ENCODE data around the gene TBC1D10B.
A peak's percentile ranks its signal among the peaks of the same experiment; 100 is the strongest.

Gene TBC1D10B

DNA sequence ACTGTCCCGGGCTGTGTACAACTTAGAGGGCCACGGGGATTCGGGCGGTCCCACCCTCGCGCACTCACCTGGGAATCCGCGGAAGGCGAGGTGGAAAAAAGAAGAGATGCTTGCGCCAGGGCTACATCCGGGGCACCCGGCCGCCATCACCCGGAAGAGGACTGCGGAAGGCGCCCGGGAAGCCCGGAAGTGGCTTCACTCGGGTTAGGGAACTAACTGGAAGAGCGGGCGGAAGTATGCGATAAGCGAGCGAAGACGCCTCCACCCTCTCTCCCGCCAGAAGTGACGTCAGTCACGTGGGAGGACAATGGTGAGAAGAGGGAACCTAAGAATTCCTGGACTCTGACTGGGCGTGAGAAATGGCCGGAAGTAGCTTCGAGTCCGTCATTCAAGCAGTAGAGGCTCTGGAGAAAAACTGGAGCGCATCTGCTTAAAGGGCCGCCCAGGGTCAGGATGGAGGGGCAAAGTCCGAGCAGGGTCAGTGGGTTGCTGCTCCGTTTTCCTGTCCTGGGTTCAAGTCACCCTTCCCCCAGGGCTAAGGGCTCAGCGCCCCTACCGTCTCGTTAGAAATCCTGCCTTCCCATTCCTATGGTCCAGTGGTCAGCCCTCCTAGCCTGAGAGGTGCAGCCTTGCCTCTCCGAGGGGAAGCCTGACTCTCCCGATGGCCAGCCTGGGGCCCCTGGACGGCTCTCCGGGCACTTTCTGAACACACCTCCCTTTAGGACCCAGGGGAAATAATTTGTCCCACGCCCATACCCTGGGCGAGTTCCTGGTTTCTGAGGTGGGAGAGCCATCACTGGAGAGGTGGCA lies 14.9 kb downstream of the TBC1D10B start, which contains the start of gene CD2BP2 (continued):
- no peak for TF ChIP-seq ZNF121 (tag by site-specific recombination; IDR thresholded peaks at IDR 0.05)
- no peak for TF ChIP-seq ZNF350 (tag by site-specific recombination; IDR thresholded peaks at IDR 0.05)
- TF ChIP-seq ZSCAN16 (tag by site-specific recombination; IDR thresholded peaks at IDR 0.05), result no peak
- TF ChIP-seq, protein P1, sequence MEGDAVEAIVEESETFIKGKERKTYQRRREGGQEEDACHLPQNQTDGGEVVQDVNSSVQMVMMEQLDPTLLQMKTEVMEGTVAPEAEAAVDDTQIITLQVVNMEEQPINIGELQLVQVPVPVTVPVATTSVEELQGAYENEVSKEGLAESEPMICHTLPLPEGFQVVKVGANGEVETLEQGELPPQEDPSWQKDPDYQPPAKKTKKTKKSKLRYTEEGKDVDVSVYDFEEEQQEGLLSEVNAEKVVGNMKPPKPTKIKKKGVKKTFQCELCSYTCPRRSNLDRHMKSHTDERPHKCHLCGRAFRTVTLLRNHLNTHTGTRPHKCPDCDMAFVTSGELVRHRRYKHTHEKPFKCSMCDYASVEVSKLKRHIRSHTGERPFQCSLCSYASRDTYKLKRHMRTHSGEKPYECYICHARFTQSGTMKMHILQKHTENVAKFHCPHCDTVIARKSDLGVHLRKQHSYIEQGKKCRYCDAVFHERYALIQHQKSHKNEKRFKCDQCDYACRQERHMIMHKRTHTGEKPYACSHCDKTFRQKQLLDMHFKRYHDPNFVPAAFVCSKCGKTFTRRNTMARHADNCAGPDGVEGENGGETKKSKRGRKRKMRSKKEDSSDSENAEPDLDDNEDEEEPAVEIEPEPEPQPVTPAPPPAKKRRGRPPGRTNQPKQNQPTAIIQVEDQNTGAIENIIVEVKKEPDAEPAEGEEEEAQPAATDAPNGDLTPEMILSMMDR (tag by site-specific recombination; IDR thresholded peaks at IDR 0.05), result peak; percentile 63
- no peak for TF ChIP-seq ZNF174 (tag by site-specific recombination; IDR thresholded peaks at IDR 0.05)
- TF ChIP-seq, protein P2, sequence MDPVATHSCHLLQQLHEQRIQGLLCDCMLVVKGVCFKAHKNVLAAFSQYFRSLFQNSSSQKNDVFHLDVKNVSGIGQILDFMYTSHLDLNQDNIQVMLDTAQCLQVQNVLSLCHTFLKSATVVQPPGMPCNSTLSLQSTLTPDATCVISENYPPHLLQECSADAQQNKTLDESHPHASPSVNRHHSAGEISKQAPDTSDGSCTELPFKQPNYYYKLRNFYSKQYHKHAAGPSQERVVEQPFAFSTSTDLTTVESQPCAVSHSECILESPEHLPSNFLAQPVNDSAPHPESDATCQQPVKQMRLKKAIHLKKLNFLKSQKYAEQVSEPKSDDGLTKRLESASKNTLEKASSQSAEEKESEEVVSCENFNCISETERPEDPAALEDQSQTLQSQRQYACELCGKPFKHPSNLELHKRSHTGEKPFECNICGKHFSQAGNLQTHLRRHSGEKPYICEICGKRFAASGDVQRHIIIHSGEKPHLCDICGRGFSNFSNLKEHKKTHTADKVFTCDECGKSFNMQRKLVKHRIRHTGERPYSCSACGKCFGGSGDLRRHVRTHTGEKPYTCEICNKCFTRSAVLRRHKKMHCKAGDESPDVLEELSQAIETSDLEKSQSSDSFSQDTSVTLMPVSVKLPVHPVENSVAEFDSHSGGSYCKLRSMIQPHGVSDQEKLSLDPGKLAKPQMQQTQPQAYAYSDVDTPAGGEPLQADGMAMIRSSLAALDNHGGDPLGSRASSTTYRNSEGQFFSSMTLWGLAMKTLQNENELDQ (tag by site-specific recombination; IDR thresholded peaks at IDR 0.05; ENCODE audit: low read depth), result no peak
- no peak for TF ChIP-seq ZNF548 (tag by site-specific recombination; IDR thresholded peaks at IDR 0.05)
- TF ChIP-seq, protein P3, sequence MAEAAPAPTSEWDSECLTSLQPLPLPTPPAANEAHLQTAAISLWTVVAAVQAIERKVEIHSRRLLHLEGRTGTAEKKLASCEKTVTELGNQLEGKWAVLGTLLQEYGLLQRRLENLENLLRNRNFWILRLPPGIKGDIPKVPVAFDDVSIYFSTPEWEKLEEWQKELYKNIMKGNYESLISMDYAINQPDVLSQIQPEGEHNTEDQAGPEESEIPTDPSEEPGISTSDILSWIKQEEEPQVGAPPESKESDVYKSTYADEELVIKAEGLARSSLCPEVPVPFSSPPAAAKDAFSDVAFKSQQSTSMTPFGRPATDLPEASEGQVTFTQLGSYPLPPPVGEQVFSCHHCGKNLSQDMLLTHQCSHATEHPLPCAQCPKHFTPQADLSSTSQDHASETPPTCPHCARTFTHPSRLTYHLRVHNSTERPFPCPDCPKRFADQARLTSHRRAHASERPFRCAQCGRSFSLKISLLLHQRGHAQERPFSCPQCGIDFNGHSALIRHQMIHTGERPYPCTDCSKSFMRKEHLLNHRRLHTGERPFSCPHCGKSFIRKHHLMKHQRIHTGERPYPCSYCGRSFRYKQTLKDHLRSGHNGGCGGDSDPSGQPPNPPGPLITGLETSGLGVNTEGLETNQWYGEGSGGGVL (tag by site-specific recombination; IDR thresholded peaks at IDR 0.05), result no peak; the same call in none of the 2 replicates
- TF ChIP-seq, protein P4, sequence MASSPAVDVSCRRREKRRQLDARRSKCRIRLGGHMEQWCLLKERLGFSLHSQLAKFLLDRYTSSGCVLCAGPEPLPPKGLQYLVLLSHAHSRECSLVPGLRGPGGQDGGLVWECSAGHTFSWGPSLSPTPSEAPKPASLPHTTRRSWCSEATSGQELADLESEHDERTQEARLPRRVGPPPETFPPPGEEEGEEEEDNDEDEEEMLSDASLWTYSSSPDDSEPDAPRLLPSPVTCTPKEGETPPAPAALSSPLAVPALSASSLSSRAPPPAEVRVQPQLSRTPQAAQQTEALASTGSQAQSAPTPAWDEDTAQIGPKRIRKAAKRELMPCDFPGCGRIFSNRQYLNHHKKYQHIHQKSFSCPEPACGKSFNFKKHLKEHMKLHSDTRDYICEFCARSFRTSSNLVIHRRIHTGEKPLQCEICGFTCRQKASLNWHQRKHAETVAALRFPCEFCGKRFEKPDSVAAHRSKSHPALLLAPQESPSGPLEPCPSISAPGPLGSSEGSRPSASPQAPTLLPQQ (tag by site-specific recombination; IDR thresholded peaks at IDR 0.05), result peak; percentile 70
- no peak for TF ChIP-seq ZNF157 (tag by site-specific recombination; IDR thresholded peaks at IDR 0.05)
- no peak for TF ChIP-seq ZNF529 (tag by site-specific recombination; IDR thresholded peaks at IDR 0.05; ENCODE audit: insufficient replicate concordance)
- no peak for TF ChIP-seq RBAK (tag by site-specific recombination; IDR thresholded peaks at IDR 0.05)
- TF ChIP-seq MZF1 (tag by site-specific recombination; IDR thresholded peaks at IDR 0.05; ENCODE audit: borderline replicate concordance), result no peak
- TF ChIP-seq ZNF426 (tag by site-specific recombination; IDR thresholded peaks at IDR 0.05), result no peak
- TF ChIP-seq ZNF366 (tag by site-specific recombination; conservative IDR thresholded peaks at IDR 0.05), result peak; percentile 83
- TF ChIP-seq ZNF24 (tag by site-specific recombination; IDR thresholded peaks at IDR 0.05), result peak; percentile 93
- TF ChIP-seq ZNF239 (tag by site-specific recombination; IDR thresholded peaks at IDR 0.05), result 0 out of 2 replicates have a peak, but pooled peaks have one; percentile 59
- TF ChIP-seq HOXD13 (CRISPR knock-in tag; IDR thresholded peaks at IDR 0.05; ENCODE audit: borderline replicate concordance), result no peak
- TF ChIP-seq, protein P5, sequence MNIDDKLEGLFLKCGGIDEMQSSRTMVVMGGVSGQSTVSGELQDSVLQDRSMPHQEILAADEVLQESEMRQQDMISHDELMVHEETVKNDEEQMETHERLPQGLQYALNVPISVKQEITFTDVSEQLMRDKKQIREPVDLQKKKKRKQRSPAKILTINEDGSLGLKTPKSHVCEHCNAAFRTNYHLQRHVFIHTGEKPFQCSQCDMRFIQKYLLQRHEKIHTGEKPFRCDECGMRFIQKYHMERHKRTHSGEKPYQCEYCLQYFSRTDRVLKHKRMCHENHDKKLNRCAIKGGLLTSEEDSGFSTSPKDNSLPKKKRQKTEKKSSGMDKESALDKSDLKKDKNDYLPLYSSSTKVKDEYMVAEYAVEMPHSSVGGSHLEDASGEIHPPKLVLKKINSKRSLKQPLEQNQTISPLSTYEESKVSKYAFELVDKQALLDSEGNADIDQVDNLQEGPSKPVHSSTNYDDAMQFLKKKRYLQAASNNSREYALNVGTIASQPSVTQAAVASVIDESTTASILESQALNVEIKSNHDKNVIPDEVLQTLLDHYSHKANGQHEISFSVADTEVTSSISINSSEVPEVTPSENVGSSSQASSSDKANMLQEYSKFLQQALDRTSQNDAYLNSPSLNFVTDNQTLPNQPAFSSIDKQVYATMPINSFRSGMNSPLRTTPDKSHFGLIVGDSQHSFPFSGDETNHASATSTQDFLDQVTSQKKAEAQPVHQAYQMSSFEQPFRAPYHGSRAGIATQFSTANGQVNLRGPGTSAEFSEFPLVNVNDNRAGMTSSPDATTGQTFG (tag by site-specific recombination; IDR thresholded peaks at IDR 0.05; ENCODE audit: borderline replicate concordance), result no peak
- TF ChIP-seq ZNF214 (tag by site-specific recombination; IDR thresholded peaks at IDR 0.05; ENCODE audit: borderline replicate concordance), result no peak
- TF ChIP-seq, protein P6, sequence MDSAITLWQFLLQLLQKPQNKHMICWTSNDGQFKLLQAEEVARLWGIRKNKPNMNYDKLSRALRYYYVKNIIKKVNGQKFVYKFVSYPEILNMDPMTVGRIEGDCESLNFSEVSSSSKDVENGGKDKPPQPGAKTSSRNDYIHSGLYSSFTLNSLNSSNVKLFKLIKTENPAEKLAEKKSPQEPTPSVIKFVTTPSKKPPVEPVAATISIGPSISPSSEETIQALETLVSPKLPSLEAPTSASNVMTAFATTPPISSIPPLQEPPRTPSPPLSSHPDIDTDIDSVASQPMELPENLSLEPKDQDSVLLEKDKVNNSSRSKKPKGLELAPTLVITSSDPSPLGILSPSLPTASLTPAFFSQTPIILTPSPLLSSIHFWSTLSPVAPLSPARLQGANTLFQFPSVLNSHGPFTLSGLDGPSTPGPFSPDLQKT (IDR thresholded peaks at IDR 0.05; ENCODE audit: borderline replicate concordance, low read depth, low read length), result peak; percentile 60; the same call in 1 of the 2 replicates
- peak; percentile 85 for TF ChIP-seq ZFP69B (tag by site-specific recombination; IDR thresholded peaks at IDR 0.05)
- TF ChIP-seq ZNF664 (tag by site-specific recombination; IDR thresholded peaks at IDR 0.05), result no peak
- TF ChIP-seq ZNF660 (tag by site-specific recombination; IDR thresholded peaks at IDR 0.05), result peak; percentile 32; the same call in 1 of the 2 replicates
- TF ChIP-seq SP7 (tag by site-specific recombination; IDR thresholded peaks at IDR 0.05), result peak; percentile 84
- no peak; the same call in 1 of the 2 replicates for TF ChIP-seq OVOL3 (tag by site-specific recombination; IDR thresholded peaks at IDR 0.05)
- TF ChIP-seq ZNF132 (tag by site-specific recombination; IDR thresholded peaks at IDR 0.05; ENCODE audit: borderline replicate concordance), result no peak
- TF ChIP-seq ZNF530 (tag by site-specific recombination; IDR thresholded peaks at IDR 0.05; ENCODE audit: low read depth), result no peak
- peak; percentile 82 for TF ChIP-seq ZNF501 (tag by site-specific recombination; IDR thresholded peaks at IDR 0.05)
